Neural progenitor cell (in vitro differentiated cells): ENCODE data around the gene MYB.

Experiments used
- CTCF ChIP-seq: fragments of 200-600 bp; sonication (generic); IDR thresholded peaks from 2 replicates; pipeline ENCODE4 v1.5.1; 2017; ENCODE audit warnings: antibody characterized with exemption, mild to moderate bottlenecking
- EZH2 ChIP-seq: fragments of 200-600 bp; sonication (generic); IDR thresholded peaks from 2 replicates; pipeline ENCODE4 v1.6.1; 2017; ENCODE audit warnings: antibody characterized with exemption, mild to moderate bottlenecking, moderate library complexity

GRCh38 chr6:135257631-135258405, 76.7 kb downstream of the MYB start:
- TF ChIP-seq CTCF = no peak
- no peak for TF ChIP-seq EZH2
